ENCODE measurements around the gene METTL8.

The METTL8 gene

DNA sequence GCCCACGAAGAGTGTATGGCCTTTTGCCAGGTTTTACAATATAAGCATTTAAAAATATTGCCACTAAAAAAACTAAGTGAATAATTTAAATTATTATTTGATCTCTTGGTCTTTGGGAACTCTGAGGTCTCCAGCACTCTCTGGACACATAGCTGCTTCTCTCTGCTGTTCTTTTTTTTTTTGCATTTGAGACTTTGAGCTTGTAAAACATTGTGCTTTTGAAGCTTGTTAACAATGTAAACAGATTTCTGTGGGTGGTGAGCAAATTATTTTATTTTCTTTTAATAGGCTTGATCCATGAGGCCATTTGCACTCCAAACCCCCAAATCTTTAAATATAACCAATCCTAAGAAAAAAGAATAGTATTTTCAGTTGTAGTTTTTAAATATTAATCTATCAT is 42.2 kb upstream of the METTL8 start:
- H3F3A ChIP-seq (ENCODE audit: low read depth): no peaks in the 10 kb centered on the region
- no peak overlapping the region for H2AFZ ChIP-seq (ENCODE audit: low read length)
- H3K4me3 ChIP-seq (ENCODE audit: low read length, poor library complexity, severe bottlenecking): no peak overlapping the region
- H3K9me2 ChIP-seq (replicated peaks; ENCODE audit: low read depth, low read length): no peaks in the 10 kb centered on the region
- peaks cover 52% of the 10 kb centered on the region for H3K36me3 ChIP-seq (ENCODE audit: insufficient read depth, low read length)
- no peaks in the 10 kb centered on the region for H4K20me1 ChIP-seq (ENCODE audit: insufficient read depth, low read length, poor library complexity, severe bottlenecking)
- H3K4me1 ChIP-seq (ENCODE audit: insufficient read depth, low read length, poor library complexity, severe bottlenecking): no peaks in the 10 kb centered on the region
- no peaks in the 10 kb centered on the region for H3K9me3 ChIP-seq (ENCODE audit: insufficient read depth, low read depth, low read length)
- TF ChIP-seq, protein P1, sequence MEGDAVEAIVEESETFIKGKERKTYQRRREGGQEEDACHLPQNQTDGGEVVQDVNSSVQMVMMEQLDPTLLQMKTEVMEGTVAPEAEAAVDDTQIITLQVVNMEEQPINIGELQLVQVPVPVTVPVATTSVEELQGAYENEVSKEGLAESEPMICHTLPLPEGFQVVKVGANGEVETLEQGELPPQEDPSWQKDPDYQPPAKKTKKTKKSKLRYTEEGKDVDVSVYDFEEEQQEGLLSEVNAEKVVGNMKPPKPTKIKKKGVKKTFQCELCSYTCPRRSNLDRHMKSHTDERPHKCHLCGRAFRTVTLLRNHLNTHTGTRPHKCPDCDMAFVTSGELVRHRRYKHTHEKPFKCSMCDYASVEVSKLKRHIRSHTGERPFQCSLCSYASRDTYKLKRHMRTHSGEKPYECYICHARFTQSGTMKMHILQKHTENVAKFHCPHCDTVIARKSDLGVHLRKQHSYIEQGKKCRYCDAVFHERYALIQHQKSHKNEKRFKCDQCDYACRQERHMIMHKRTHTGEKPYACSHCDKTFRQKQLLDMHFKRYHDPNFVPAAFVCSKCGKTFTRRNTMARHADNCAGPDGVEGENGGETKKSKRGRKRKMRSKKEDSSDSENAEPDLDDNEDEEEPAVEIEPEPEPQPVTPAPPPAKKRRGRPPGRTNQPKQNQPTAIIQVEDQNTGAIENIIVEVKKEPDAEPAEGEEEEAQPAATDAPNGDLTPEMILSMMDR (conservative IDR thresholded peaks at IDR 0.05; ENCODE audit: low read length): no peak
- TF ChIP-seq EZH2phosphoT487 (IDR thresholded peaks at IDR 0.05; ENCODE audit: borderline replicate concordance): no peak
- H3K4me2 ChIP-seq (ENCODE audit: low read depth, low read length, poor library complexity, severe bottlenecking): no peak overlapping the region
- H3K9ac ChIP-seq (ENCODE audit: low read depth, low read length, poor library complexity, severe bottlenecking): no peak overlapping the region
- no peaks in the 10 kb centered on the region for H3K79me2 ChIP-seq (ENCODE audit: insufficient read depth, low read length)
- H3K27me3 ChIP-seq (ENCODE audit: insufficient read depth, low read length, poor library complexity, severe bottlenecking): no peaks in the 10 kb centered on the region

DNA sequence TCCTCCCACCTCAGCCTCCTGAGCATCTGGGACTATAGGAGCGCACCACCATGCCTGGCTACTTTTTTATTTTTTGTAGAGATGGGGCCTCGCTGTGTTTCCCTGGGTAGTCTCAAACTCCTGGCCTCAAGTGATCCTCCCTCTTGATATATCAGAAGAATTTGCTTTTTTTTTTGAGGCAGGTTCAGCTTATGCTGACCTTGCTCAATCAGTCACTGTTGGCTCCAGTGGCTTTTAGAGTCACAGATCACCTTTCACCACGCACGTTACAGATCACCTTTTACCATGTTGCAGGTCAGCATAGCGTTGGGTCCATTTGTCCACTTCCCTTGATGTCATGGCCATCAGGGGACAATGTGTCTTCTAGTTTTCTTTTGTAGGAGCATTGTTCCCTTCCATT is 36.3 kb upstream of the METTL8 start:
- no peaks in the 10 kb centered on the region for H3F3A ChIP-seq (ENCODE audit: low read depth)
- no peak overlapping the region for H2AFZ ChIP-seq (ENCODE audit: low read length)
- H3K27me3 ChIP-seq (ENCODE audit: insufficient read depth, low read length, poor library complexity, severe bottlenecking): no peaks in the 10 kb centered on the region
- TF ChIP-seq EZH2phosphoT487 (IDR thresholded peaks at IDR 0.05; ENCODE audit: borderline replicate concordance): no peak
- H3K9me3 ChIP-seq (ENCODE audit: insufficient read depth, low read depth, low read length): no peaks in the 10 kb centered on the region
- H3K4me3 ChIP-seq (ENCODE audit: low read length, poor library complexity, severe bottlenecking): no peak overlapping the region
- H4K20me1 ChIP-seq (ENCODE audit: insufficient read depth, low read length, poor library complexity, severe bottlenecking): no peaks in the 10 kb centered on the region
- H3K79me2 ChIP-seq (ENCODE audit: insufficient read depth, low read length): no peaks in the 10 kb centered on the region
- no peaks in the 10 kb centered on the region for H3K4me1 ChIP-seq (ENCODE audit: insufficient read depth, low read length, poor library complexity, severe bottlenecking)
- peaks cover 51% of the 10 kb centered on the region; the same call in 1 of the 2 replicates for H3K36me3 ChIP-seq (ENCODE audit: insufficient read depth, low read length)
- no peak overlapping the region for H3K4me2 ChIP-seq (ENCODE audit: low read depth, low read length, poor library complexity, severe bottlenecking)
- no peaks in the 10 kb centered on the region for H3K9me2 ChIP-seq (replicated peaks; ENCODE audit: low read depth, low read length)
- no peak overlapping the region for H3K9ac ChIP-seq (ENCODE audit: low read depth, low read length, poor library complexity, severe bottlenecking)

DNA sequence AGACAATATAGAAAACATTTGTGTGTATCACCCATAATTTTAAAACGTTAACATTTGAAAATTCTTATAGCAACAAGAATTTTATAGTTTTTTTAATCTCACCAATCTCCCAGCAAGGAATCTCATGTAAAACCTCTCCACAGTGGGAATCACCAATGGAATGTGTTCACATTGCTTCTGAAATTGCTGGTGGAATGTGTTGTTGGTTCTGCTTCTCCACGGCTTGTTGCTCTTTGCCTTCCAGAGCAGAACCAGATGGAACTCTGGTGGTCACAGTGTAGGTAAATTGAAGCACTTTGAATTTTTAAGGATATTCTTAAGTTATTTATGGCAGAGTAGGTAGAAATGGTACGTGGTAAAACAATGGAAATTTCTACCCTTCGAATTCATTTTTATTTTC is 35.4 kb upstream of the METTL8 start:
- Histone ChIP-seq H3K79me2 (ENCODE audit: insufficient read depth, low read length) (no peaks in the 10 kb centered on the region), H3K9ac (ENCODE audit: low read depth, low read length, poor library complexity, severe bottlenecking) (no peak overlapping the region), H2AFZ (ENCODE audit: low read length) (no peak overlapping the region), H3K36me3 (ENCODE audit: insufficient read depth, low read length) (peaks cover 42% of the 10 kb centered on the region; the same call in 1 of the 2 replicates), H3K4me1 (ENCODE audit: insufficient read depth, low read length, poor library complexity, severe bottlenecking) (no peaks in the 10 kb centered on the region), H3F3A (ENCODE audit: low read depth) (no peaks in the 10 kb centered on the region), H4K20me1 (ENCODE audit: insufficient read depth, low read length, poor library complexity, severe bottlenecking) (no peaks in the 10 kb centered on the region), H3K9me3 (ENCODE audit: insufficient read depth, low read depth, low read length) (no peaks in the 10 kb centered on the region), H3K4me3 (ENCODE audit: low read length, poor library complexity, severe bottlenecking) (no peak overlapping the region), H3K9me2 (replicated peaks; ENCODE audit: low read depth, low read length) (no peaks in the 10 kb centered on the region), H3K4me2 (ENCODE audit: low read depth, low read length, poor library complexity, severe bottlenecking) (no peak overlapping the region), H3K27me3 (ENCODE audit: insufficient read depth, low read length, poor library complexity, severe bottlenecking) (no peaks in the 10 kb centered on the region)
- TF ChIP-seq EZH2phosphoT487 (IDR thresholded peaks at IDR 0.05; ENCODE audit: borderline replicate concordance): no peak
- TF ChIP-seq, protein P1 (conservative IDR thresholded peaks at IDR 0.05; ENCODE audit: low read length): no peak

DNA sequence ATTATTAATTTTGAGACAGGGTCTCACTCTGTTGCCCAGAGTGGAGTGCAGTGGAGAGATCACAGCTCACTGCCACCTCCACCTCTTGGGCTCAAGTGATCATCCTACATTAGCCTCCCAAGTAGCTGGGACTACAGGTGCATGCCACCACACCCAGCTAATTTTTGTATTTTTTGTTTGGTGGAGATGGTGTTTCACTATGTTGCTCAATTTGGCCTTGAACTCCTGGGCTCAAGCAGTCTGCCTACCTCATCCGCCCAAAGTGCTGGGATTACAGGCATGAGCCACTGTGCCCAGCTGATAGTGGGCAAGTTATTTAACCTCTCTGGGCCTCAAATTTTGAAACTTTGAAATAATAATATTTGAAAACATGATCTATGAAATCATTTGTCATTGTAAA is 26.7 kb upstream of the METTL8 start:
- Histone ChIP-seq H3K79me2 (ENCODE audit: insufficient read depth, low read length) (no peaks in the 10 kb centered on the region; the same call in 1 of the 2 replicates), H3F3A (ENCODE audit: low read depth) (no peaks in the 10 kb centered on the region), H3K4me3 (ENCODE audit: low read length, poor library complexity, severe bottlenecking) (no peak overlapping the region), H2AFZ (ENCODE audit: low read length) (no peak overlapping the region), H3K9ac (ENCODE audit: low read depth, low read length, poor library complexity, severe bottlenecking) (no peak overlapping the region), H3K9me3 (ENCODE audit: insufficient read depth, low read depth, low read length) (no peaks in the 10 kb centered on the region), H3K4me2 (ENCODE audit: low read depth, low read length, poor library complexity, severe bottlenecking) (no peak overlapping the region), H3K9me2 (replicated peaks; ENCODE audit: low read depth, low read length) (no peaks in the 10 kb centered on the region), H3K4me1 (ENCODE audit: insufficient read depth, low read length, poor library complexity, severe bottlenecking) (no peaks in the 10 kb centered on the region), H4K20me1 (ENCODE audit: insufficient read depth, low read length, poor library complexity, severe bottlenecking) (no peaks in the 10 kb centered on the region), H3K36me3 (ENCODE audit: insufficient read depth, low read length) (peaks cover 25% of the 10 kb centered on the region), H3K27me3 (ENCODE audit: insufficient read depth, low read length, poor library complexity, severe bottlenecking) (no peaks in the 10 kb centered on the region)
- no peak for TF ChIP-seq EZH2phosphoT487 (IDR thresholded peaks at IDR 0.05; ENCODE audit: borderline replicate concordance)
- TF ChIP-seq, protein P1 (conservative IDR thresholded peaks at IDR 0.05; ENCODE audit: low read length): no peak
